Endometrial microvascular endothelial cells (primary cell): Measurements from ENCODE around the gene NIP7. TPM values are rescaled to one million over a fixed set of nuclear protein-coding genes. Genes with fewer than 3 reads are reported as not detected.

Source experiments
- in situ Hi-C: cut with HindIII; loops from 2 replicates; pipeline ENCODE4 v1.10.0; 2017; ENCODE audit warnings: low sequenced_read_pairs, low pct_unique_long_range_greater_than_20kb; ENCODE audit errors: inconsistent ontology term
- total RNA-seq: library from RNA; depleted of rRNA; stranded (reverse); fragments of >200 nt; gene quantifications from one replicate; pipeline ENCODE4 v1.2.3, GENCODE V29; 2015; ENCODE audit errors: inconsistent ontology term

The NIP7 gene
- total RNA-seq, 1 donor from 2014 or later = 55.0 TPM

GRCh38 chr16:69316595-69317034 lies 23.0 kb upstream of the NIP7 start:
- in situ Hi-C loops = no loop called here

GRCh38 chr16:69318177-69318910 lies 21.2 kb upstream of the NIP7 start:
- in situ Hi-C loops = no loop called here

DNA sequence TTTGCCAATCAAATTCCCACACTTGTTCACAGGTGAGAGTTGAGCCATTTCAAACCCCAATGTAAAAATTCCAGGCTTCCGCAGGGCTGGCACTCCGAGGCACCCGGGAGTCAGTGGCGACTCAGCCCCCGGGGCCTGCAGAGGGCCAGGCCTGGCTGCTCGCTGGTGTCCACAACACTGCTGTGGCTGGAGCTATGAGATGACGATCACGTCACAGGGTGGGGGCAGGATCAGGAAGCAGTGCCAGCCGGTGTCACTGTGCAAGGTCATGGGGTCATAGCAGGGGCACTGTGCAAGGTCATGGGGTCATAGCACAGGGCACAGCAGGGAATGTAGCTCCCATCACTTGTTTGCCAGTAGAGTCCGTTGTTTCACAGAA lies 20.7 kb upstream of the NIP7 start:
- in situ Hi-C loops = no loop called here

- in situ Hi-C loops = no loop called here
These were observed 20.2 kb upstream of the NIP7 start for GRCh38 chr16:69319381-69319780.

DNA sequence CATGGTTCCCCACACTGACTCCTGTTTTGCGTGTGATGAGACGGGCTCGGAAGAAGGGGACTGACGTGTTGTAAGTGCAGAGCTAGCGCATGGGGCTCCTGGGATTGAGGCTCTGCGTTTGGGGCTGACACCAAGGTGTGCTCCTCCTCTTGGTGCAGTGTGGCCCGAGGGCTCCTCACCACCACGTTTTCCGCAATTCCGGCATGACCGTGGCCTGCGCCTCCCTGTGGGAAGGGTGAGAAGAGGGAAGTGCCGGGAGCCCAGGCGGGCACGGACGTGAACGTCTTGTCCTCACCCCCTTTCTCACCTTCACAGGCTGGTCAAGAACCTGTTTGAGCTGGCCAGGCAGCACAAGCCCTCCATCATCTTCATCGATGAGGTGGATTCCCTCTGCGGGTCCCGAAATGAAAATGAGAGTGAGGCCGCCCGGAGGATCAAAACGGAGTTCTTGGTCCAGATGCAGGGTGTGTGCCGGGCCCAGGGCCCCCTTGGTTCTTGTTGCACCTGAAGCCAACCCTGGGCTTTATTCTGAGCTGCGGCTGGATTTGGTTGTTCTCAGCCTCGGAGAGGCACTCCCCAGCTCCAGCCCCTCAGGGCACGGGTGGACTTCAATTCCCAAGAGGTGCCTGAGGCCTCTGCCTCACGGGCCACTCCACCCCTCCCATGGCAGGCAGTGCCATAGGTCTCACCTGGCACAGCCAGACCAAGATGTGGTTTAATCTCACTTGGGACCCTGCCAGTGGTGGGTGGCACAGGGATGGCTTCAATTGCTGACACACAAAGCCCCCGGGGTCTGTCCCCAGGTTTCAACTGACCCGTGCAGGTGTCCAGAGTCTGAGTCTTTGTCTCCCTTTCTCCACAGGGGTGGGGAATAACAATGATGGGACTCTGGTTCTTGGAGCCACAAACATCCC lies 19.5 kb upstream of the NIP7 start:
- in situ Hi-C loops = no loop called here

- in situ Hi-C loops = no loop called here
These were observed 18.9 kb upstream of the NIP7 start for GRCh38 chr16:69320740-69321073.

GRCh38 chr16:69321080-69321479 lies 18.5 kb upstream of the NIP7 start:
- in situ Hi-C loops = no loop called here

DNA sequence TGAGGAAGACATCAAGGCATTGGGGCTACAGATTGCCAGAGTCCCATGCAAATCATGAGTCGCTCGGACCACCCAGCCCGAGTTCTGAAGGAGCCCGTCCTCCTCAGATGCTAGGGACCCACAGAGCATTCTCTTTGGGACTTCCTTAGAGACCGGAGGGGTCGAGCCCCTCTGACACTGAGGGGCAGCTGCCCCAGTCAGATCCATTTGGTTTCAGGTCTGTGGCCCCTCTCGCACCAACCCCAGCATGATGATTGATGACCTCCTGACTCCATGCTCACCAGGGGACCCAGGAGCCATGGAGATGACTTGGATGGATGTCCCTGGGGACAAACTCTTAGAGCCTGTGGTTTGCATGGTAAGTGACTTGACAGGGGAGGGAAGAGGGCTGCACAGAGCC lies 17.2 kb upstream of the NIP7 start:
- in situ Hi-C loops = no loop called here

DNA sequence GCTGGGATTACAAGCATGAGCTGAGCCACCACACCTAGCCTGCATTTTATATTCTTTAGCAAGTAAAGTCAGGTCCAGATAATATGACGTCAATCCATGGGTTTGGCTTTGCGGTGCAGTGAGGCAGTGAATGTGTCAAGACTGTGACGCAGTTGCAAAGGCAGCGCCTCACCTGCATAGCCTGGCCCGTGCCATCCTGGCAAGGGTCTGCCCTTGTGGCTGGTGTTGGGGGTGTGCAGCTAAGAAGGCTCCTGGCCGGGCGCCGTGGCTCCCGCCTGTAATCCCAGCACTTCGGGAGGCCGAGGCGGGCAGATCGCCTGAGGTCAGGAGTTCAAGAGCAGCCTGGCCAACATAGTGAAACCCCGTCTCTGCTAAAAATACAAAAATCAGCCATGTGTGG lies 16.2 kb upstream of the NIP7 start:
- in situ Hi-C loops = no loop called here

DNA sequence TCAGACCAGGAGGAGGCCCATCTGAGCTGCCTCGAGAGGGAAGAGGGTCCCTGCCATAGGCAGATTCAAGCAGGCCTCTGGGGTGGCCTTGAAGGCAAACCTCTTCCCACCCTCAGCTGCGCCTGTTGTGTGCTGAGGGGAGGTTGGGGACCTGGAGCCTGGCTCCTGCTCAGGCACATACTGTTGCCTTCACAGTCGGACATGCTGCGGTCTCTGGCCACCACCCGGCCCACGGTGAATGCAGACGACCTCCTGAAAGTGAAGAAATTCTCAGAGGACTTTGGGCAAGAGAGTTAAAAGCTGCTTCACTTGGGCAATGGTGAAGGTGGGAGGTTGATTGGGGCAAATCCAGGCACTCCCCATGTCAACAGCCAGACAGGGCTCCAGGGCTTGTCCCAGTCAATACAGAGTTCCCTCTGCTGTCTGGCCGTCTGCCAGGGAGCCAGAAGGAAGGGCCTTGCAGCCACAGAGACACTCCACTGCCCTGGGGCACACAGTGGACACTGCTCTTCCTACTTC lies 15.5 kb upstream of the NIP7 start:
- in situ Hi-C loops = no loop called here

DNA sequence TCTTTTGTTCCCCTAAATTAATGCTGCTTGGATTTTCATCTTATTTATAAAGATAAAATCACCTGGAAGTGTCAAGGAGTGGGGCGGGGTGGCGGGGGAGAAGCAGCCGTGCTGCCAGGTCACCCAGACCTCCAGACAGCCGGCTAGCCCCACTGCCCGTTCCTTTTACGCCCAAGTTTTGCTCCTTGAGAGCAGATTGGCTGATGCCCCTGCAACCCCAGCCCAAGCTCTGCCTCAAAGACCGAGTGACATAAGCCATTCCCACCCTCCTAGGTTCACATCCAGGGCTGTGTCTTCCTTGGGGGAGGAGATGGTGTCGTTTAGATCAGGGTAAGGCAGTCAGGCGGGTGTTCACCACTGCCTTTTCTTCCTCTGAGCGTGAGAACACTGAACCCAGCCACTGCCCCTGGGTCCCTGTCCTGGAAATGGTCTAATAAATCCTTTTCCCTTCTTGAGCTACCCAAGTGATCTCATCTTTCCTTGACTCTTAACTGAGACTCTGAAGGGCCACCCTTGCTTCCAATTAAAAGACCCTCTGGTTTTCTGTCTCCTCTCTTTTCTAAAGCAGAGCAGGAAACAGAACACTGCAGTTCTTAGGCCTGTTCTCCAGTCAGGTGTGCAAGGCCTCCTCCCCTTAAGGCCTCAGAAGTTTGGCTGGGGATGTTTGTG lies 14.9 kb upstream of the NIP7 start:
- in situ Hi-C loops = no loop called here

DNA sequence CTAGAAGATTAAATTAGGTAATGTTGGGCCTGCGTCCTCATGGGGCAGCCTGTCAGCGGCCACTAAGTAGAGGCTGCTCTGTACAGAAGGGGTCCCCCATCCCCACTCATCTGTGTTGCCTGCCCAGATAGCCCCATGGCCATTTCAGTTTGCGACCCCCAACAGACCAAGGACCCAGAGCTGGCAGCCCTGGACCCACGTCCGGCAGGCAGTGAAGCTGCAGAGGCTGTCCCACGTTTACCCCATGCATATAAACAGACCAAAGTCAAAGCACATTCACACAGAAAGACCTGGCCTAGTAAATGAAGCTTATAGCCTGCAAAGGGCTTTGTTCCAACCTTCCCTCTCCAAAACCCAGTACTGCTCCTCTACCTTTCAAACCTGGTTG lies 13.8 kb upstream of the NIP7 start:
- in situ Hi-C loops = no loop called here

DNA sequence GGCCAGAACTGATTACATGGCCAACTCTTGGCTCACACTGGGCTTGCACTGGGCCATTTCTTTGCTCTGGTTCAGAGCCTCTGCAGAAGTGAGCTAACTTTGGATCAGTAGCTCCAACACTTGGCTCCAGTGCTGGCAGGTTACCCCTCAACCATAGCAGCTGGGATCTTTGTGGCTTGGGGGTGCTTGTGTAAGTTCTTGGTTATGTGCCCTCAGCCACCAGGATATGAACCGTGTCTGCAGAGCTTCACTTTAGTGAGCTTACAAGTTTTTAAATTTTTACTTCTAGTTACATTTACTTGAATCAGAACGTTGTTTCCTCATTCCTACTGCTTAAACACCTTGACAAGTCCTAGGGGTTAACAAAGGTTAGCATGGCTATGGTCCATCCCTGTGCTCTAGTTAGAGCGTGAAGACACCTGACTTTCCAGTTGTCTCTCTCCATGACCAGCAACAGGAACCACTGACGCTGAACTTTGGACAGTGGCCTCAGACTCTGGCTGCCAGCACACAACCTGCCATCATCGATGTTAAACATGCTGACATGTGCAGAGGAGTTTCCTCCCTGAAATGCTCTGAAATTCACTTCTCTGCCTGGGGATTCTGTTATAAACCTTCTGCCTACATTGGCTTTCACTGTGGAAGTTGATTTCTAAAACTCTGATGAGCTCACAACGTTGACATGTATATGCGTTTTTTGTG lies 13.2 kb upstream of the NIP7 start:
- in situ Hi-C loops = no loop called here

GRCh38 chr16:69327585-69328310 lies 11.8 kb upstream of the NIP7 start:
- in situ Hi-C loops = no loop called here

DNA sequence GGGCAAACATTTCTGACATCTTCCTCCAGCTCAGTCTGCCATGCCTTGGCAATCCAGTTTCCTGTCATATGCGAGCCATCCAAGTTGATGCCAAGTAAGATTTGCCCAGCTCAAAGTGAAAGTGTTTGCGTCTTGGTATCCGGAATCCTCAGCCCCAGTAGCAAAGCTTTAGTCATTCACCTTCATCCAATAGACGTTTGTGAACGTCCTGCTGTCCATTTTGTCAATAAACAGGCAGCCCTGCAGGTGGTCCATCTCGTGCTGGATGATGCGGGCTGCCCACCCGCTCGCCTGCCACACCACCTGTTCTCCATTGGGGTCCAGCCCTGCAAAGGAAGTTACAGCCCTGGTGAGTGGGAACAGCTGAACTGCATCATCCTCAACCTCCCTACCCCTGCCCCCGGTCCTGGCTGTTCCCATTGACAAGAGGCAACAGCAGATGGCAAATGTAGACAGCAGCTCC lies 10.7 kb upstream of the NIP7 start:
- in situ Hi-C loops = no loop called here

- in situ Hi-C loops = no loop called here
These were observed 9.9 kb upstream of the NIP7 start for GRCh38 chr16:69329369-69330285.
